Spleen (tissue), 11 donors: ENCODE data around the gene DHX32. TPM values are rescaled to one million over a fixed set of nuclear protein-coding genes. Genes with fewer than 3 reads are reported as not detected.

Experiments
- DNase-seq: peaks from one replicate; pipeline ENCODE4 v3.0.0-alpha.2; 2020
- H3K27ac ChIP-seq, 8 donors: fragments of 200-600 bp; sonication (generic) in 7 of 8; 1 replicate in 4 of 8; 2 replicates in 4 of 8; pipeline versions ENCODE4 v1.5.0 to v1.8.0; 2016 to 2021; ENCODE audit warnings: inconsistent platforms in 4 of 8, mild to moderate bottlenecking in 4 of 8, moderate library complexity in 1 of 8
- H3K27me3 ChIP-seq, 7 donors: fragments of 200-600 bp; sonication (generic) in 6 of 7; replicated peaks in 1 of 7; 1 replicate in 4 of 7; 2 replicates in 3 of 7; pipeline versions ENCODE4 v1.5.0 to v1.8.0; 2016 to 2021; ENCODE audit warnings: inconsistent platforms in 3 of 7, mild to moderate bottlenecking in 1 of 7
- H3K36me3 ChIP-seq, 6 donors: fragments of 200-600 bp; sonication (generic) in 5 of 6; 1 replicate in 4 of 6; 2 replicates in 2 of 6; pipeline versions ENCODE4 v1.5.0 to v1.8.0; 2016 to 2021; ENCODE audit warnings: inconsistent platforms in 2 of 6
- H3K4me1 ChIP-seq, 6 donors: fragments of 200-600 bp; sonication (generic) in 5 of 6; 1 replicate in 3 of 6; 2 replicates in 3 of 6; pipeline versions ENCODE4 v1.5.0 to v1.8.0; 2016 to 2021; ENCODE audit warnings: inconsistent platforms in 3 of 6
- H3K4me3 ChIP-seq, 8 donors: fragments of 200-600 bp; sonication (generic) in 7 of 8; 1 replicate in 4 of 8; 2 replicates in 4 of 8; pipeline versions ENCODE4 v1.5.0 to v1.8.0; 2016 to 2021; ENCODE audit warnings: inconsistent platforms in 4 of 8, mild to moderate bottlenecking in 4 of 8, moderate library complexity in 2 of 8
- H3K9me3 ChIP-seq, 8 donors: fragments of 200-600 bp; sonication (generic) in 7 of 8; 1 replicate in 4 of 8; 2 replicates in 4 of 8; pipeline versions ENCODE4 v1.5.0 to v1.8.0; 2016 to 2021; ENCODE audit warnings: inconsistent platforms in 4 of 8
- CTCF ChIP-seq, 11 experiments: fragments of 200-600 bp in 7 of 11; fragments of 450-650 bp in 4 of 11; sonication (generic) in 4 of 11; IDR thresholded peaks in 8 of 11; conservative IDR thresholded peaks in 3 of 11; 1 replicate in 7 of 11; 2 replicates in 4 of 11; pipeline versions ENCODE4 v1.4.0 to v1.8.0; 2016 to 2021; ENCODE audit warnings: antibody characterized with exemption in 11 of 11, inconsistent platforms in 4 of 11, mild to moderate bottlenecking in 1 of 11
- POLR2A ChIP-seq, 3 donors: fragments of 450-650 bp; IDR thresholded peaks; one replicate each; pipeline ENCODE4 v1.5.1; 2017; ENCODE audit warnings: antibody characterized with exemption in 3 of 3, mild to moderate bottlenecking in 1 of 3
- POLR2AphosphoS5 ChIP-seq, 3 donors: sonication (generic); formaldehyde crosslinking; IDR thresholded peaks; one replicate each; pipeline ENCODE4 v1.5.1; 2017; ENCODE audit warnings: antibody characterized with exemption in 3 of 3
- WGBS, 5 donors: extraction: QIAGEN DNeasy Blood & Tissue Kit in 3 of 5; methylation state at CpG; one replicate each; pipeline versions ENCODE4 v1.1.5 to v1.1.7; 2013 to 2018; 5-methylcytosine and 5-hydroxymethylcytosine counted together
- intact Hi-C: fragments of 100-400 bp; cut with DNase I; formaldehyde crosslinking; loops from one replicate; pipeline ENCODE4 v1.15.0; 2023; ENCODE audit warnings: low total_unique reads
- polyA plus RNA-seq, 3 donors: library from polyadenylated mRNA; stranded (reverse); fragments of 200-250 nt; gene quantifications; one replicate each; pipeline ENCODE4 v1.2.1, GENCODE V29; 2013
- total RNA-seq, 7 donors: library from RNA; depleted of rRNA in 3 of 7; stranded (reverse); fragments of >200 nt in 3 of 7; fragmentation: NEBNext Ultra II Directional in 4 of 7; extraction: Animal tissue kit (Norgen Biotek cat#: 25700) in 4 of 7; gene quantifications; one replicate each; pipeline versions ENCODE4 v1.1.0 to v1.2.1, GENCODE V29; 2016 to 2021
- donor health status: healthy with polysubstance abuse.
- donor health status: DM: no; HTN: no; CAD: no; lungs with moderate emphysema.
- donor health status: DM: no; HTN: no; CAD: no.
- donor health status: Bipolar disorder and iron deficiency.
- donor health status: healthy.
- donor health status: DM: no; HTN: no; CAD: no.
- donor health status: DM: yes; HTN: yes; CAD: no.

DHX32 gene
- total and polyA plus RNA-seq, 10 donors: 8.6 to 27.7 (median 20.9) TPM

GRCh38 chr10:125849448-125849847, 31.6 kb downstream of the DHX32 start:
- TF ChIP-seq POLR2AphosphoS5 (IDR thresholded peaks at IDR 0.05) (no peak), POLR2A (IDR thresholded peaks at IDR 0.05) (no peak), CTCF (IDR thresholded peaks at IDR 0.05 in 8 of 11, conservative IDR thresholded peaks at IDR 0.05 in 3 of 11) (no peak)
- Histone ChIP-seq H3K4me3 (no peak overlapping the region), H3K36me3 (peaks cover 2 to 91% (median 30%) of the 10 kb centered on the region in 6 donors), H3K9me3 (no peaks in the 10 kb centered on the region), H3K27ac (no peak overlapping the region), H3K4me1 (peaks cover 0 to 10% (median 2%) of the 10 kb centered on the region in 6 donors), H3K27me3 (no peaks in the 10 kb centered on the region)
- intact Hi-C loops: no loop called here
- DNase-seq: no peak
- WGBS, 5 donors: 90 to 97% (median 96%) methylated on average over 7 of the region's 7 CpGs

- DNase-seq: no peak
- Histone ChIP-seq H3K4me3 (no peak overlapping the region), H3K36me3 (peaks cover 2 to 91% (median 30%) of the 10 kb centered on the region in 6 donors), H3K4me1 (peaks cover 0 to 16% (median 2%) of the 10 kb centered on the region in 6 donors), H3K27me3 (no peaks in the 10 kb centered on the region), H3K27ac (no peak overlapping the region), H3K9me3 (no peaks in the 10 kb centered on the region)
- WGBS, 5 donors: 97 to 100% (median 98%) methylated on average over 2 of the region's 2 CpGs
- TF ChIP-seq POLR2AphosphoS5 (IDR thresholded peaks at IDR 0.05) (no peak), POLR2A (IDR thresholded peaks at IDR 0.05) (no peak), CTCF (IDR thresholded peaks at IDR 0.05 in 8 of 11, conservative IDR thresholded peaks at IDR 0.05 in 3 of 11) (no peak)
- intact Hi-C loops: no loop called here
These were observed 32.2 kb downstream of the DHX32 start for GRCh38 chr10:125848857-125849256.

GRCh38 chr10:125848371-125848770, 32.7 kb downstream of the DHX32 start:
- Histone ChIP-seq H3K4me3 (no peak overlapping the region), H3K9me3 (no peaks in the 10 kb centered on the region), H3K27me3 (no peaks in the 10 kb centered on the region), H3K36me3 (peaks cover 2 to 91% (median 33%) of the 10 kb centered on the region in 6 donors), H3K27ac (no peak overlapping the region), H3K4me1 (peaks cover 0 to 19% (median 2%) of the 10 kb centered on the region in 6 donors)
- 93 to 100% (median 96%) methylated on average over 2 of the region's 2 CpGs for WGBS, 5 donors
- TF ChIP-seq POLR2A (IDR thresholded peaks at IDR 0.05) (no peak), CTCF (IDR thresholded peaks at IDR 0.05 in 8 of 11, conservative IDR thresholded peaks at IDR 0.05 in 3 of 11) (no peak), POLR2AphosphoS5 (IDR thresholded peaks at IDR 0.05) (no peak)
- DNase-seq: no peak
- intact Hi-C loops: no loop called here

GRCh38 chr10:125846894-125847293, 34.2 kb downstream of the DHX32 start:
- H3K4me1 ChIP-seq: peaks cover 0 to 19% (median 2%) of the 10 kb centered on the region in 6 donors
- H3K36me3 ChIP-seq: peaks cover 0 to 90% (median 25%) of the 10 kb centered on the region in 6 donors
- no peak for DNase-seq
- H3K27ac ChIP-seq: no peak overlapping the region
- no peak overlapping the region for H3K4me3 ChIP-seq
- H3K27me3 ChIP-seq: no peaks in the 10 kb centered on the region
- no peaks in the 10 kb centered on the region for H3K9me3 ChIP-seq
- 87 to 99% (median 96%) methylated on average over 3 of the region's 3 CpGs for WGBS, 5 donors
- no peak for TF ChIP-seq POLR2AphosphoS5 (IDR thresholded peaks at IDR 0.05)
- no peak for TF ChIP-seq POLR2A (IDR thresholded peaks at IDR 0.05)
- no peak for TF ChIP-seq CTCF (IDR thresholded peaks at IDR 0.05 in 8 of 11, conservative IDR thresholded peaks at IDR 0.05 in 3 of 11)
- intact Hi-C loops: no loop called here
